Subcutaneous adipose tissue (tissue), 4 donors: Measurements from ENCODE around the gene ANOS1. TPM values are rescaled to one million over a fixed set of nuclear protein-coding genes. Genes with fewer than 3 reads are reported as not detected.

Source experiments
- CTCF ChIP-seq: fragments of 450-650 bp; IDR thresholded peaks from one replicate; pipeline ENCODE4 v1.5.1; 2016; ENCODE audit warnings: low read depth, mild to moderate bottlenecking, control low read depth, antibody characterized with exemption, moderate library complexity
- total RNA-seq, 4 donors: library from RNA; depleted of rRNA; stranded (reverse); fragments of >200 nt; gene quantifications; one replicate each; pipeline ENCODE4 v1.1.0, GENCODE V29; 2016

ANOS1 gene
- total RNA-seq, 4 donors from 2014 or later: 3.2 to 15.3 (median 11.8) TPM

- no peak for TF ChIP-seq CTCF
Observed at GRCh38 chrX:8704184-8704583, 27.8 kb downstream of the ANOS1 start.

GRCh38 chrX:8692871-8693270 lies 39.1 kb downstream of the ANOS1 start:
- TF ChIP-seq CTCF: no peak

GRCh38 chrX:8689473-8689872 lies 42.5 kb downstream of the ANOS1 start:
- TF ChIP-seq CTCF: no peak

- TF ChIP-seq CTCF: no peak
Observed at GRCh38 chrX:8688776-8689175, 43.2 kb downstream of the ANOS1 start.

- TF ChIP-seq CTCF: no peak
Observed at GRCh38 chrX:8684201-8684965, 47.6 kb downstream of the ANOS1 start.

- TF ChIP-seq CTCF: no peak
Observed at GRCh38 chrX:8683687-8684086, 48.2 kb downstream of the ANOS1 start.

- TF ChIP-seq CTCF: no peak
Observed at GRCh38 chrX:8679550-8679949, 52.4 kb downstream of the ANOS1 start.
